K562 (cell line): ENCODE data around the gene PXN. TPM values are rescaled to one million over a fixed set of nuclear protein-coding genes. Genes with fewer than 3 reads are reported as not detected.

Experiments
- ATAC-seq: fragments of 200-7000 bp; cut with Tn5 transposase; 3 replicates; pipeline ENCODE4 v1.9.1; 2020; ENCODE audit warnings: moderate library complexity
- BruUV-seq: library from RNA; stranded (reverse); fragments of 400-500 nt; replicated peaks from 2 replicates; lab custom pipeline; 2021; lab: Mats Ljungman, UMichigan
- CTCF ChIA-PET: fragments of 300-600 bp; formaldehyde crosslinking; extraction: SDS; loops from one replicate; lab custom pipeline; 2021; ENCODE audit warnings: low intra/inter-chr PET ratio; lab: Yijun Ruan, JAX
- POLR2A ChIA-PET: fragments of 300-600, 350-650 bp; sonication (Branson Sonifier 250); formaldehyde crosslinking; extraction: SDS; loops from one replicate; lab custom pipeline; 2021; ENCODE audit warnings: antibody characterized with exemption, inconsistent platforms; lab: Yijun Ruan, JAX
- DNase-seq, 4 experiments: peaks; one replicate each; pipeline versions ENCODE4 v3.0.0 to v3.0.0-alpha.2; 2011 to 2018; ENCODE audit warnings: low spot score in 3 of 4, mixed read lengths in 3 of 4; ENCODE audit errors: extremely low read depth in 1 of 4
- FAIRE-seq: peaks from 2 replicates; lab custom pipeline; 2011; peaks lifted over from hg19 to GRCh38; lab: Jason Lieb, UNC
- H2AFZ ChIP-seq: 2 replicates; pipeline ENCODE4 v1.6.0; 2011; ENCODE audit warnings: low read depth, low read length, control low read depth, inconsistent platforms
- H3K27ac ChIP-seq: fragments of 200-600 bp; 3 replicates; pipeline ENCODE4 v1.8.0; 2011; ENCODE audit warnings: low read depth, mild to moderate bottlenecking, control low read depth, inconsistent platforms, low read length, moderate library complexity, mixed read lengths; ENCODE audit errors: extremely low read depth
- H3K27me3 ChIP-seq, 2 experiments: fragments of 300-600 bp in 1 of 2; 2 replicates in 1 of 2; 3 replicates in 1 of 2; pipeline versions ENCODE4 v1.6.0 to v1.8.0; 2011; ENCODE audit warnings: inconsistent platforms in 2 of 2, low read length in 2 of 2, mild to moderate bottlenecking in 1 of 2, mixed read lengths in 1 of 2, moderate library complexity in 1 of 2; ENCODE audit not compliant: control insufficient read depth in 2 of 2, insufficient read depth in 2 of 2
- H3K36me3 ChIP-seq: fragments of 300-600 bp; 3 replicates; pipeline ENCODE4 v1.8.0; 2011; ENCODE audit warnings: mild to moderate bottlenecking, low read length, inconsistent platforms; ENCODE audit not compliant: control insufficient read depth, insufficient read depth
- H3K4me1 ChIP-seq, 2 experiments: fragments of 200-600 bp in 1 of 2; replicated peaks in 1 of 2; 2 replicates in 1 of 2; 3 replicates in 1 of 2; pipeline versions ENCODE4 v1.5.1 to v1.8.0; 2011; ENCODE audit warnings: inconsistent platforms in 2 of 2, low read length in 2 of 2, mild to moderate bottlenecking in 1 of 2, mixed read lengths in 1 of 2, moderate library complexity in 1 of 2; ENCODE audit not compliant: control insufficient read depth in 2 of 2, insufficient read depth in 2 of 2
- H3K4me2 ChIP-seq: 2 replicates; pipeline ENCODE4 v1.6.1; 2011; ENCODE audit warnings: low read length, control low read depth, inconsistent platforms, mixed read lengths; ENCODE audit not compliant: insufficient read depth
- H3K4me3 ChIP-seq: fragments of 200-600 bp; sonication (generic), shearing (Covaris generic); 2 replicates; pipeline ENCODE4 v1.5.1; 2016; ENCODE audit warnings: control low read depth, inconsistent platforms
- H3K79me2 ChIP-seq: fragments of 200-600 bp; 3 replicates; pipeline ENCODE4 v1.8.0; 2011; ENCODE audit warnings: low read length, inconsistent platforms; ENCODE audit not compliant: control insufficient read depth, insufficient read depth
- H3K9ac ChIP-seq, 2 experiments: 2 replicates each; pipeline versions ENCODE4 v1.6.0 to v1.6.1; 2011; ENCODE audit warnings: low read depth in 2 of 2, low read length in 2 of 2, control low read depth in 1 of 2, inconsistent platforms in 1 of 2, mild to moderate bottlenecking in 1 of 2, mixed read lengths in 1 of 2; ENCODE audit not compliant: insufficient read depth in 1 of 2
- H3K9me1 ChIP-seq: one replicate; pipeline ENCODE4 v1.6.0; 2011; ENCODE audit warnings: inconsistent platforms, mild to moderate bottlenecking, low read length, moderate library complexity; ENCODE audit not compliant: control insufficient read depth, insufficient read depth
- H3K9me3 ChIP-seq: replicated peaks from 2 replicates; pipeline ENCODE4 v1.5.1; 2011; ENCODE audit warnings: low read depth, low read length, inconsistent platforms; ENCODE audit not compliant: control insufficient read depth, insufficient read depth
- H4K20me1 ChIP-seq: replicated peaks from 2 replicates; pipeline ENCODE4 v1.6.1; 2011; ENCODE audit warnings: low read length, inconsistent platforms, mixed read lengths; ENCODE audit not compliant: control insufficient read depth, insufficient read depth
- CBFA2T3 ChIP-seq: fragments of 450-650 bp; IDR thresholded peaks from 2 replicates; pipeline ENCODE4 v1.6.1; 2017
- GTF2A2 ChIP-seq: IDR thresholded peaks from 2 replicates; pipeline ENCODE4 v1.6.1; 2016; ENCODE audit warnings: mild to moderate bottlenecking, missing genetic modification characterization, missing compliant biosample characterization
- MLLT1 ChIP-seq, 2 experiments: fragments of 450-650 bp; IDR thresholded peaks; 2 replicates each; pipeline ENCODE4 v1.6.1; 2016
- RFX1 ChIP-seq: fragments of 450-650 bp; IDR thresholded peaks from 2 replicates; pipeline ENCODE4 v1.6.1; 2016; ENCODE audit warnings: mild to moderate bottlenecking, moderate library complexity
- TCF3 ChIP-seq: sonication (generic); formaldehyde crosslinking; IDR thresholded peaks from 2 replicates; pipeline ENCODE4 v1.4.0; 2020; ENCODE audit warnings: mild to moderate bottlenecking, missing genetic modification reagents
- YY1 ChIP-seq, 3 experiments: IDR thresholded peaks; 2 replicates each; pipeline ENCODE4 v1.6.1; 2011; ENCODE audit warnings: low read length in 2 of 3, mild to moderate bottlenecking in 2 of 3, moderate library complexity in 2 of 3, borderline replicate concordance in 1 of 3, control low read depth in 1 of 3, low read depth in 1 of 3; ENCODE audit not compliant: insufficient read depth in 3 of 3, insufficient replicate concordance in 2 of 3, control insufficient read depth in 1 of 3, insufficient read length in 1 of 3; ENCODE audit errors: extremely low read depth in 1 of 3
- ZBTB7A ChIP-seq: IDR thresholded peaks from 2 replicates; pipeline ENCODE4 v1.6.1; 2011; ENCODE audit warnings: low read depth, mild to moderate bottlenecking, low read length, moderate library complexity, borderline replicate concordance; ENCODE audit not compliant: control insufficient read depth
- WGBS: fragments of 100-300 bp; shearing (Covaris generic); methylation state at CpG from one replicate; pipeline ENCODE4 v1.1.6; 2016; ENCODE audit warnings: low coverage, mixed read lengths; ENCODE audit not compliant: insufficient coverage; ENCODE audit errors: missing lambda C conversion rate; 5-methylcytosine and 5-hydroxymethylcytosine counted together
- in situ Hi-C: fragments of 300-500 bp; cut with MboI; formaldehyde crosslinking; loops from 4 replicates; pipeline ENCODE4 v1.15.0; 2018; ENCODE audit warnings: inconsistent platforms, mixed read lengths
- intact Hi-C: fragments of 100-400 bp; cut with micrococcal nuclease; formaldehyde crosslinking; loops from 2 replicates; pipeline ENCODE4 v1.14.2; 2022
- polyA plus RNA-seq, 8 experiments: library from polyadenylated mRNA; depleted of rRNA in 4 of 8; stranded (reverse) in 5 of 8; unstranded in 3 of 8; fragments of >200 nt; fragmentation: Nextera tagmentation in 2 of 8; fragmentation: Illumina TruSeq in 1 of 8; extraction: Ambion mirVana in 2 of 8; extraction: Trizol in 1 of 8; gene quantifications; 2 replicates each; pipeline versions ENCODE4 v1.2.1 to v1.2.3, GENCODE V29; 2011 to 2014; ENCODE audit warnings: inconsistent platforms in 1 of 8, missing spikeins in 1 of 8
- total RNA-seq, 7 experiments: library from RNA; depleted of rRNA in 6 of 7; stranded (reverse); fragments of >200 nt in 6 of 7; fragmentation: Illumina TruSeq in 2 of 7; extraction: Trizol in 2 of 7; gene quantifications; 2 replicates each; pipeline versions ENCODE4 v1.2.1 to v1.2.3, GENCODE V29; 2011 to 2021; ENCODE audit warnings: low replicate concordance in 1 of 7

The PXN gene
- total and polyA plus RNA-seq, 9 of the 15 experiments (the other 6 are each of a cell fraction or from before 2014, with no cell fraction given) = 4.0 to 74.1 (median 18.6) TPM

- peak overlapping the region; percentile 65 for H3K27ac ChIP-seq
Observed at GRCh38 chr12:120225200-120225558, 40.4 kb downstream of the PXN start.

More at GRCh38 chr12:120225200-120225558, 40.4 kb downstream of the PXN start:
- in situ Hi-C loops = loop anchor here (5.0 kb wide), 1 partner anchor 37 kb away; no protein-coding TSS in a partner anchor
- Histone ChIP-seq H3K36me3 (peaks cover 51% of the 10 kb centered on the region; the same call in 2 of the 3 replicates), H3K4me1 (peaks cover 43 to 52% of the 10 kb centered on the region in 2 experiments), H3K27me3 (no peaks in the 10 kb centered on the region), H3K9me1 (peaks cover 5% of the 10 kb centered on the region), H3K79me2 (peaks cover 25% of the 10 kb centered on the region; the same call in 2 of the 3 replicates), H3K9ac (peak overlapping the region; percentile 40 to 88), H2AFZ (no peak overlapping the region), H3K4me2 (peak overlapping the region; percentile 57; the same call in 1 of the 2 replicates), H3K4me3 (no peak overlapping the region), H4K20me1 (peaks cover 9% of the 10 kb centered on the region), H3K9me3 (no peaks in the 10 kb centered on the region)
- peak in 1 of 3 experiments; percentile 20 for TF ChIP-seq YY1 (IDR thresholded peaks at IDR 0.05; ENCODE audit: borderline replicate concordance in 1 of 3, control insufficient read depth in 1 of 3, extremely low read depth in 1 of 3, insufficient read depth in 3 of 3, insufficient read length in 1 of 3, insufficient replicate concordance in 2 of 3, low read depth in 1 of 3, low read length in 2 of 3)
- no peak for TF ChIP-seq MLLT1 (IDR thresholded peaks at IDR 0.05)
- TF ChIP-seq CBFA2T3 = peak; percentile 55
- no peak for TF ChIP-seq GTF2A2 (tag)
- 0 out of 2 replicates have a peak, but pooled peaks have one; percentile 39 for TF ChIP-seq ZBTB7A
- no peak for TF ChIP-seq RFX1
- peak; percentile 50 for TF ChIP-seq TCF3 (CRISPR knock-in tag)
- peak in 1 of 4 experiments; percentile 36 for DNase-seq
- ChIA-PET CTCF (no interaction called here), POLR2A (interaction anchor here (0.5 to 17.7 kb wide), 5 partner anchors 9 to 66 kb away, joined by 3 to 420 read pairs (median 4); partner anchors contain the start of genes GCN1, RNU4-1, RNU4-2 and RPLP0)
- intact Hi-C loops = loop anchor here (5.0 kb wide), 1 partner anchor 132 kb away; no protein-coding TSS in a partner anchor
- 37% methylated on average over 7 of the region's 9 CpGs for WGBS
- BruUV-seq = no TSS peak
- FAIRE-seq = no peak
- no peak for ATAC-seq
